GM04504 (cell line): ENCODE data around the gene ALOX5AP.
A peak's percentile ranks its signal among the peaks of the same experiment; 100 is the strongest.

Source experiments
- DNase-seq: peaks from one replicate; pipeline ENCODE4 v3.0.0-alpha.2; 2012; ENCODE audit warnings: low read depth

Gene ALOX5AP

DNA sequence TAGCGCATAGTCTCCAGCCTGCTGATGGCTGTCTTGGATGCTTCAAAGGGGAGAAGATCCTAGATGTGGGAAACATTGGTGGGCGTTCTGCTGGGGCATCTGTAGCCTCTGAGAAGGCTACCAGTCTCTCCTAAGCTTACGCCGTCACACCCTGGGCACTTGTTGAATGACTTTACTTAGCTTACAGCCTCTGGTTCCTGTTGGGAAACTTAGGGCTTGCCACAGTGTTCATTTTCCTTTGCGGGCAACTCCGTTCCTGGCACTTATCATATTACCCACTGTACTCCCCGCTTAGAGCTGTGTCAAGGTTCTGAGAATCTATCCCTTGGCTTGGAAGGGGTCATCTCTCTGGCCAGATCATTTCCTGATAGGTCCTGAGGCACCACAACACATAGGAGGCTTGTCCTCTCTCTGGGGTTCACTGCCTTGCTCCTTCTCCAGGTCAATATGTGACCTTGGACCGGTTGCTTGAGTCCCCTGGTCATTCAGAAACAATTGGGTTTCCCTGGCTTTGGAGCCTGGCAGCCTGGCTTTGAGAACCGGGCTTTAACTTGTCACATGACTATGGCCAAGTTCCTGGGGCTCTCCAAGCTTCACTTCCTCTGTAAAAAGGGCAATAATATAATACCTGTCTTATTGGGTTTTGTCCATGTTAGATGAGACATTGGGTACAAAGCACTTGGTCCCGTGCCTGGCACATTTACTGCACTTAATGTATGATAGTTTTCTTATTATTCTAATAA, 20.5 kb upstream of the ALOX5AP start:
- no peak for DNase-seq

GRCh38 chr13:30715372-30715756, 20.0 kb upstream of the ALOX5AP start:
- no peak for DNase-seq

GRCh38 chr13:30715837-30716236, 19.5 kb upstream of the ALOX5AP start:
- DNase-seq: no peak

DNA sequence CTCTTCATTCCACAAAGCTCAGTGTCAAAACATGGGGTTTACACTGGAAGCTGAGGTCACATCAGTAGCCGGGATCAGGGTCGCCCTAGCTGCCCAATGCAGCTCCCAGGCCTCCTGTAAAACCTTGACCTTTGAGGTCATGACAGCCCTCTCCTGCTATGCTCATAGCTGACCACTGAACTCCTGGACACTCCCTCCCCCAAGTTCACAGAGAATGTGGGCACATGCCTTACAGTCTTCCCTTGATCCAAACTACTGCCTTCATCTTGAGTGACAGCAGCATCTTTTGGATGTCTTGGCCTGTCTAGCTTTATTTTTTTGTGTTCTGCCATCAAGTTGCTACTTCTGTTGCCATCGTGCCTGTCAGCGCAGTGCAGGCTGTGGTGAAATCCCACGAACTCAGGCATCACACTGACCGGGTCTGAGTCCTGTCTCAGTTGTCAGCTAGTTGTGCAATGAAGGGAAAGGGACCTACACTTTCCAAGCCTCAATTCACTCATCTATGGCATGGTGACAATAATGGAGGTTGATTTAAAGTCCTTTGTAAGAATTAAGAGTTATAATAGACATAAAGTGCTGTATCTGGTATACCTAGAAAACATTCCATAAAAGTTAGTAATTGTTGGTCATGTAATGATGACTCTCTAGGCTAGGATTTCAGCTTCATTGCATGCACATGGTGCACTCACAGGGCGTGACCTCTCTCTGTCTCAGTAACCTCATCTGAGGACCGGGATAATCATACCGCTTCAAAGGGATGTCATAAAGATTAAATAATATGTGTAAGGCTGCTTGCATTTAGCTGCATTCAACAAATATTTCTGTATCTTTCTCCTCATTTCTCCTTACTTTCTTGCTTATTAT, 16.4 kb upstream of the ALOX5AP start:
- DNase-seq: peak; percentile 78

DNA sequence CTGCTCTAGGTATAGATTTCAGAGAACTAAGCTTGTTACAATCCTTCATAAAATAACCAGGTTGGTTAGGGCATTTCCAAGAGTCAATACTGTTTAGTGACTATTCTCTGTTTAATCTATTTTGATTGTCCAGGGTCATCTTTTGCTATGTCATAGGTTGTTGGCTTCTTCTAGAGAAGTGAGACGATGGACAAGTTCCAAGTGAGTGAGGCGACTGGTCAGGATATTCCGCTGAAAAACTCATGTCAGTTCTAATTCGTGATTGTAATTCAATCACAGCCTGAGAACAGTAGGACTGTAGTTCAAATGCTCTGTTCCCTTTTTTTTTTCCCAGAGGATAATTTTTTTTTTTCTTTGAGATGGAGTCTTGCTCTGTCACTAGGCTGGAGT, 15.8 kb upstream of the ALOX5AP start:
- DNase-seq: no peak

- no peak for DNase-seq
Observed at GRCh38 chr13:30720172-30720869, 15.0 kb upstream of the ALOX5AP start.

- DNase-seq: no peak
Observed at GRCh38 chr13:30721936-30722335, 13.4 kb upstream of the ALOX5AP start.

DNA sequence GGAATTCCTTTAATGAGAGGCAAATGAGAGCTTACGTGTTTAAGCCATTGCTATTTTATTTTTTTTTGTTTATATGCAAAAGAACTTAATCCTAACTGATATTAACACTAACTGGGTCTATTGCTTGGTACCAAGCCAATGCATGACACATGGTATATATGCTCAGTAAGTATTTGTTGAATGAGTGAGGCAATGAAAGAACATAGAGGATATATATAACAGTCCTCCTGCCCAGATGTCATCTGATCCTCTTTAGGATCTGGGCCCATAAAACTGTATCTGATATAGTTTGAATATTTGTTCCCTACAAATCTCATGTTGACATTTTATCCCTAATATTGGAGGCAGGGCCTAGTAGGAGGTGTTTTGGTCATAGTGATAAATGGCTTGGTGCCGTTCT, 13.0 kb upstream of the ALOX5AP start:
- DNase-seq: no peak

- no peak for DNase-seq
Observed at GRCh38 chr13:30724778-30725177, 10.6 kb upstream of the ALOX5AP start.

DNA sequence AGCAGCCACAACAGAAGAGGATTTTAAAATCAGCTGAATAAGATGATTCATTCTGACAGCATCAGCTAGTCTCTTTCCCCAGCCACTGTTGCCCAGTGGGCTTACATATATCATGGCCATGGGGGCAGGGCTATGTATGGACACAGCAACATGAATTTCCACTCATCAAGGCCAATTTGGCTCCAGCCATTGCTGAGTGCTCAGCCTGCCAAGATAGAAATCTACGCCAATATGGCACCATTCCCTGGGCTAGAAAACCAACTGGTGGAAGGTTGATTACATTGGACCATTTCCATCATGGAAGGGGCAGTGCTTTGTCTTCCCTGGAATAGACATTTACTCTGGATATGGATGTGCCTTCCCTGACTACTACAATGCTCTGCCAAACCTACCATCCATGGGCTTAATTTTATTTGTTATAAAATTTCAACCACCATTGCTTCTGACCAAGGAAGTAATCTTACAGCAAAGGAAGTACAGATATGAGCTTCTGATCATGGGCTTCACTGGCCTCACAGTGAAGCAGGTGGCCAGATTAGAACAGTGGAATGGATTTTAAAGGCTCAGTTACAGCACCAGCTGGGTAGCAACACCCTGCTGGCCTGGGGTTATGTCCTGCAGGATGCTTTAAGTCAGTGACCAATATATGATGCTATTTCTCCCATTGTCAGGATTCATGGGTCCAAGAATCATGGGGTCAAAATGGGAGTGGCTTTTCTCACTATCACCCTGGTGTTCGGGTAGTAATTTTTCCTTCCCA, 9.8 kb upstream of the ALOX5AP start:
- no peak for DNase-seq

- DNase-seq: no peak
Observed at GRCh38 chr13:30726192-30726591, 9.2 kb upstream of the ALOX5AP start.

- DNase-seq: no peak
Observed at GRCh38 chr13:30727491-30728355, 7.6 kb upstream of the ALOX5AP start.

DNA sequence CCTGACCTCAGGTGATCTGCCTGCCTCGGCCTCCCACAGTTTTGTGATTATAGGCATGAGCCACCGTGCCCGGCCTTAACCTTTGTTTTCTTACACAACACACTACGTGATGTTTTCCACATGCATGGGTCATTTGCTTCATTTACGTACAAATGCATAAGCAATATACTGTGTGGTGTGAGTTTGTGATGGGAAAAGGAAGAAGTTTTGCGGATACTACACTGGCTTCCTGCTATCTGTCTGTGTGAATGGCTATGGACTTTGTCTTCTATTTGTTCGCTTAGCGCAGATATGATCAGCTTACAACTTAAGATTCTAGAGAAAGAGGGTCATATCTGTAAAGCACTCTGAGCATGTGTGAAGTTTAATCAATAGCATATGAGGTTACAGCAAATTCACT, 5.5 kb upstream of the ALOX5AP start:
- no peak for DNase-seq

DNA sequence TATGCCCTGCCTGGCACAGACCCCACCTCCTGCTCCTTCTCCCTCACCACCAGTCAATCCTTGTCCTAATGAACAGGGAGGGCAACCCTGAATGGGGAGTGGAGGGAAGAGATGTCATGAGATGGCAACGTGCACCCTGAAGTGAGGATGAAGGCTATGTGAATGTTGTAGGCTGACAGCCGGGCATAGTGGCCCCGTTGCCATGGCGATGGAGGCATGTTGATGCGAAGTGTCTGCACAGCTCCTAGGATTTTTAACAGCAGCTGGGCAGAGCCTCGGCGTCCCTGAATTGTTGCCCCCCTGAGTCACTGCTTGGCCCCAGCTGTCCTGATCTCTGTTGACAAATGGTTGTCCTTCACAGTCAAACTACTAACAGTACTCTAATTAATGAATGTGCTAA, 4.8 kb upstream of the ALOX5AP start:
- DNase-seq: no peak

DNA sequence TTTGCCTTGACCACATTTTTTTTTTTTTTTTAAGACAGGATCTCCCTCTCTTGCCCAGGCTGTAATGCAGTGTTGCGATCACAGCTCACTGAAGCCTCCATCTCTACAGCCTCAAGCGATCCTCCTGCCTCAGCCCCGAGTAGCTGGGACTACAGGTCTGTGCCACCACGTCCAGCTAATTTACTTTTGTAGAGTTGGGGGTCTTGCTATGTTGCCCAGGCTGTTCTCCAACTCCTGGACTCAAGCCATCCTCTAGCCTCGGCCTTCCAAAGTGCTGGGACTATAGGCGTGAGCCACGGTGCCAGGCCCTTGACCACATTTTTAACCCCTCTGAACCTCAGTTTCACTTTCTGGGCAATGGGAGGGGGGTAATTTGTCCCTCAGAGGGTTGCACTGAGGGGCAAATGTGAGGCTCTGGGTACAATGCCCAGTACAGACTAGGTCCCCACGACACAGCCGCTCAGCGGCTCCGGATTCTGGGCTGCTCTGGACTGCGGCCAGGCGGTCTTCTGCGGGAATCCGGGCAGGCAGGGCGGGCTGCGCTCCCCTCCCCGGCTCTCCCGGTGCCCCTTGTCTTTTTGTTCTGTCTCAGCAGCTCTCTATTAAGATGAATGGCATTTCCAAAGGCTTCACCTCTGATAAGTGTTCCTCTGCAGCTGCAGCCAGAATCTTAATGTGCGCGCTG, 3.8 kb upstream of the ALOX5AP start:
- no peak for DNase-seq

- DNase-seq: no peak
Observed at GRCh38 chr13:30732046-30732390, 3.3 kb upstream of the ALOX5AP start.

DNA sequence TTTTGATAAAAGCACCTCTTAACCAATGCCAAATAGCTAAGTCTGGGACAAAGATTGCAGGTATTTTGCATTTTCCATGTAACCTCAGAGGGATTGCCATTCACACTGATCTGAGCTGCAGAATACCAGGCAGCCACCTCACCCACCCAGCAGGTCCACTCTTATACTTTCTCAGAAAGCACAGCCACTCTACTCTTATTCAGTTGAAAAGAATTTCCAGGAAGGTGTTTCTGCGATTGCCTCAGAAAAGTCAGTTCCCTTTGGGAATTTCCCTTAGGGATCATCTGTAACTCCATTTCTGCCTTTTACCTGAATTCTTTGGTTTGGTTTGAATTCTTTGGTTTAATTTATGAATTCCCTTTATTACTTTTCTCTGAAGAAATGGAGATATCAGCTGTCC, 904 bp upstream of the ALOX5AP start:
- no peak for DNase-seq

DNA sequence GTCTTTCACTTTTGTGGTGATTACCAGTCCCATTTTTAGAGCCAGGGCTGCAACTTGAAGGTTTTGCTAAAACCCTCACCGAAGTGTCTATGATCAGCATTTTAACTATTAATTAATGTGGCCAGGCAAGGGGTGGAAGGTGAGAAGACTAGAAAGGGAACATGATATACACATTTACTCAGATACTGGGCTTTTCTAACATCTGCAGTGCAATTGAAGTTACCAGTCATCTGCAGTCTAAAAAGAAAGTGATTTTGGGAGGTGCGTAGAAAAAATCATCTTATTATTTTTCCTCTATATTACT, 481 bp downstream of the ALOX5AP start:
- no peak for DNase-seq

DNA sequence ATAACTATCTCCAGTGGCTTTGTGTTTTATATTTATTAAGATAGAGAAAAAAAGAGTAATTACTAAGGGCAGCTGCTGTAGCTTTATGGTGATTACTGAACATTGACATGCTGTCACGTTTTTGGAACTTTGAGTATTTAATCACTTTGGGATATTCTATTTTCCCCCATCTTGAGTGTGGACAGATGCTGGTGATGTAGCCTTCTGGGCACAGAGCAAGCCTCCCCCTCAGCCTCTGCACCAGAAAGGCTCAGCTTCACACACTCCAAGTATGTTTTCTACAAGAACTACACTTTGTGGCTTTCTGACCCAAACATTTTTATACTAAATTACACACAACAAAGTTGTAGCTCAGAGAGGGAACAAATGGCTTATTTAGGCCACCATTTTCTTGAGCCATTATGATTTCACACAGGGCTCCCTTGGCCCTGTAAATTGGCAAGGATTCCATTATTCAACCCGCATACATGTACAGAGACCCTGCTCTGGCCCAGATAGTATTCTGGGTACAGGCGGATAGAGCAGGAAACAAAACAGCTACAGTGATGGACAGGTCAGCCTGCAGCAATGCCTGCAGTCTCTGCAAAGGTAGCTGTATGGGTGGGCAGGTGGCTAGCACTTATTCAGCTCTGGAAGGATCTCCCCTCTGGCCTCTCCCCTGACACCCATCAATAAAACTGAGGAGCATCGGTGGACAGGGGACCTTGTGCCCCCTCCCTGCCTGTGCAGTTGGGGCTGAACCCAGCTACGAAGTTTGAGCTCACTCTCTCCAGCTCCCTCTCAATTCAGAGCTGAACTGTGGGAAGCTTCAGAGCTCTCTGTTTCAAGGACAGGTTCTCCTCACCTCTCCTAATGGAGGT, 1.3 kb downstream of the ALOX5AP start:
- no peak for DNase-seq
